HL-60 (cell line): ENCODE results near the gene CABP2.

Experiments
- POLR2AphosphoS5 ChIP-seq: IDR thresholded peaks from 2 replicates; pipeline ENCODE4 v1.6.1; 2012; ENCODE audit warnings: low read depth
- TF ChIP-seq, protein P1 (sequence below): IDR thresholded peaks from one replicate; pipeline ENCODE4 v1.5.1; 2011; ENCODE audit warnings: low read length, control low read depth, inconsistent platforms; ENCODE audit not compliant: insufficient read depth

DNA sequence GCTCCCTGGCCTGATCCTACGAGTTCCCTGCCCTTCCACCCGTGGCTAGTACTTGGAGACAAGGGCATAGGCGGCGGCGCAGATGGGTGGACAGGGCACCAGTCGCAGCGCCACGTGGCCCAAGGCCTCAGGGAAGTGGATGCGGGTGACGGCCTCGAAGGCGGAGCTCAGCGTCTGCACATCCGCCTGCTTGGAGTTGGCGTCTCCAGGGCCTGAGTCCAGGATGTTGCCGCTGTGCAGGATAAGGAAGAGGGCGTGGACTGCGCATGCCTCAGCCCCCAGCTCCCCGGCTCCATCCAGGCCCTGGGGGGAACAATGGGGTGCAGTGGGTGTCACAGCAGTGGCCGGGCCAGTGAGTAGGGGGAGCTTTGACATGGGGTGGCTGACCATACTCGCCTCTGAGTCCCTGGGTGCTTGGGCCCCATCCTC is 24.7 kb downstream of the CABP2 start:
- TF ChIP-seq, protein P1, sequence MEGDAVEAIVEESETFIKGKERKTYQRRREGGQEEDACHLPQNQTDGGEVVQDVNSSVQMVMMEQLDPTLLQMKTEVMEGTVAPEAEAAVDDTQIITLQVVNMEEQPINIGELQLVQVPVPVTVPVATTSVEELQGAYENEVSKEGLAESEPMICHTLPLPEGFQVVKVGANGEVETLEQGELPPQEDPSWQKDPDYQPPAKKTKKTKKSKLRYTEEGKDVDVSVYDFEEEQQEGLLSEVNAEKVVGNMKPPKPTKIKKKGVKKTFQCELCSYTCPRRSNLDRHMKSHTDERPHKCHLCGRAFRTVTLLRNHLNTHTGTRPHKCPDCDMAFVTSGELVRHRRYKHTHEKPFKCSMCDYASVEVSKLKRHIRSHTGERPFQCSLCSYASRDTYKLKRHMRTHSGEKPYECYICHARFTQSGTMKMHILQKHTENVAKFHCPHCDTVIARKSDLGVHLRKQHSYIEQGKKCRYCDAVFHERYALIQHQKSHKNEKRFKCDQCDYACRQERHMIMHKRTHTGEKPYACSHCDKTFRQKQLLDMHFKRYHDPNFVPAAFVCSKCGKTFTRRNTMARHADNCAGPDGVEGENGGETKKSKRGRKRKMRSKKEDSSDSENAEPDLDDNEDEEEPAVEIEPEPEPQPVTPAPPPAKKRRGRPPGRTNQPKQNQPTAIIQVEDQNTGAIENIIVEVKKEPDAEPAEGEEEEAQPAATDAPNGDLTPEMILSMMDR, result no peak
- no peak for TF ChIP-seq POLR2AphosphoS5
